Measurements from ENCODE around the gene C4orf54. TPM values are rescaled to one million over a fixed set of nuclear protein-coding genes. Genes with fewer than 3 reads are reported as not detected.

C4orf54 gene
- total RNA-seq, 1 experiment from 2014 or later: not detected

DNA sequence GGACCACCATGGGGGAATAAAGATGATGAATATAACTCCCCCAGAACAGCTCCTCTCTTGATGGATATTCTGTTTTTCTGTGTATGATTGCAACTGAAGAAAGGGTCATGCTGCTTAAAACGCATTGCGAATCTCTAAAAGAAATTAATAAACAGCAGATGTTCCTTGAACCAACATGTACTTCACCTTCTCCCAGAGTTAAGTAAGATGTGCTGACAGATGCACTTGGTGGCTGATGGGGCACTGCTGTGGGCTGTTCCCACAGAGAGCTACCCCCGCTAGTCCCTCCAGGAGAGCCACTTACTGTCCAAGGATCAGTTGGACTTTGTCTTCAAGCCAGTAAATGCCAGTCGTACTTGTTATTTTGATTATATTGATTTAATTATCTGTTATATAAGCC, 26.3 kb upstream of the C4orf54 start:
- H3T11ph ChIP-seq (ENCODE audit: low read length): no peak overlapping the region
- no peak overlapping the region for H2BK15ac ChIP-seq (ENCODE audit: low read depth, low read length)
- no peak overlapping the region for H2BK20ac ChIP-seq (ENCODE audit: low read depth, low read length, poor library complexity, severe bottlenecking)
- no peak overlapping the region for H3K4ac ChIP-seq (ENCODE audit: low read depth, low read length)
- H3K4me1 ChIP-seq (ENCODE audit: insufficient read depth, low read length): no peaks in the 10 kb centered on the region
- H3K36me3 Mint-ChIP-seq (ENCODE audit: insufficient read depth in 1 of 3, low read depth in 3 of 3): no peaks in the 10 kb centered on the region
- no peaks in the 10 kb centered on the region for H3K9me3 ChIP-seq (ENCODE audit: control insufficient read depth, low read depth, low read length)
- H3K79me2 ChIP-seq (ENCODE audit: insufficient read depth, low read length): no peaks in the 10 kb centered on the region
- 0 out of 5 replicates have a peak, but pooled peaks cover 0 to 6% of the 10 kb centered on the region in 2 experiments for H3K9me3 Mint-ChIP-seq
- DNase-seq: no peak
- no peak overlapping the region for H3K4me2 ChIP-seq (ENCODE audit: insufficient read depth, insufficient read length, low read length)
- WGBS (ENCODE audit: extremely low coverage, insufficient read length, low lambda C conversion rate): no CpG with 5 or more reads among the region's 4 CpGs
- H3K79me1 ChIP-seq (ENCODE audit: insufficient read depth, low read depth, low read length, poor library complexity, severe bottlenecking): no peaks in the 10 kb centered on the region
- H3K27me3 Mint-ChIP-seq (ENCODE audit: low read depth): no peaks in the 10 kb centered on the region
- H2AK5ac ChIP-seq (ENCODE audit: insufficient read length, low read length): no peak overlapping the region
- no peak overlapping the region for H3K14ac ChIP-seq (ENCODE audit: insufficient read depth, low read length)
- no peak overlapping the region for H3K18ac ChIP-seq (ENCODE audit: insufficient read length, low read depth, low read length)
- H4K20me1 ChIP-seq (ENCODE audit: control insufficient read depth, insufficient read depth, insufficient read length): no peaks in the 10 kb centered on the region
- H2AFZ ChIP-seq (ENCODE audit: low read length): no peak overlapping the region
- no peak overlapping the region for H3K27ac Mint-ChIP-seq
- no peak overlapping the region for H2BK12ac ChIP-seq (ENCODE audit: insufficient read length, low read depth, low read length)
- no peak overlapping the region for H3K4me3 Mint-ChIP-seq
- H3K56ac ChIP-seq (ENCODE audit: insufficient read length, low read depth, low read length): no peak overlapping the region
- H3K4me1 Mint-ChIP-seq: peaks cover 4 to 5% of the 10 kb centered on the region in 2 experiments
- H3K23ac ChIP-seq (ENCODE audit: insufficient read length, low read depth, low read length): no peak overlapping the region
- no peak overlapping the region for H2BK5ac ChIP-seq (ENCODE audit: insufficient read length, low read length)
- H3K27me3 ChIP-seq (ENCODE audit: insufficient read depth, low read length): no peaks in the 10 kb centered on the region
- H4K8ac ChIP-seq (replicated peaks; ENCODE audit: insufficient read length, low read depth, low read length): no peak overlapping the region
- no peak overlapping the region for H3K27ac ChIP-seq (ENCODE audit: insufficient read length, low read depth, low read length)
- H3K23me2 ChIP-seq (ENCODE audit: insufficient read length, low read depth, low read length, poor library complexity, severe bottlenecking): no peaks in the 10 kb centered on the region
- TF ChIP-seq, protein P1, sequence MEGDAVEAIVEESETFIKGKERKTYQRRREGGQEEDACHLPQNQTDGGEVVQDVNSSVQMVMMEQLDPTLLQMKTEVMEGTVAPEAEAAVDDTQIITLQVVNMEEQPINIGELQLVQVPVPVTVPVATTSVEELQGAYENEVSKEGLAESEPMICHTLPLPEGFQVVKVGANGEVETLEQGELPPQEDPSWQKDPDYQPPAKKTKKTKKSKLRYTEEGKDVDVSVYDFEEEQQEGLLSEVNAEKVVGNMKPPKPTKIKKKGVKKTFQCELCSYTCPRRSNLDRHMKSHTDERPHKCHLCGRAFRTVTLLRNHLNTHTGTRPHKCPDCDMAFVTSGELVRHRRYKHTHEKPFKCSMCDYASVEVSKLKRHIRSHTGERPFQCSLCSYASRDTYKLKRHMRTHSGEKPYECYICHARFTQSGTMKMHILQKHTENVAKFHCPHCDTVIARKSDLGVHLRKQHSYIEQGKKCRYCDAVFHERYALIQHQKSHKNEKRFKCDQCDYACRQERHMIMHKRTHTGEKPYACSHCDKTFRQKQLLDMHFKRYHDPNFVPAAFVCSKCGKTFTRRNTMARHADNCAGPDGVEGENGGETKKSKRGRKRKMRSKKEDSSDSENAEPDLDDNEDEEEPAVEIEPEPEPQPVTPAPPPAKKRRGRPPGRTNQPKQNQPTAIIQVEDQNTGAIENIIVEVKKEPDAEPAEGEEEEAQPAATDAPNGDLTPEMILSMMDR (conservative IDR thresholded peaks at IDR 0.05): no peak
- H4K91ac ChIP-seq (ENCODE audit: insufficient read length, low read depth, low read length): no peak overlapping the region
- H2BK120ac ChIP-seq (ENCODE audit: low read depth, low read length, poor library complexity, severe bottlenecking): no peak overlapping the region
- H3K9ac ChIP-seq (ENCODE audit: extremely low read depth, insufficient read length, low read length): no peak overlapping the region
- no peak overlapping the region for H4K5ac ChIP-seq (ENCODE audit: insufficient read length, low read depth, low read length)

All from H9 (cell line).